GM21723 (cell line): ENCODE measurements around the gene CFAP90.

Source experiments
- ATAC-seq: cut with Tn5 transposase; IDR thresholded peaks from one replicate; pipeline ENCODE4 v1.9.1; 2021; ENCODE audit warnings: mild to moderate bottlenecking, moderate library complexity; ENCODE audit not compliant: unreplicated experiment

CFAP90 gene

GRCh38 chr5:7850395-7851239, at the start of gene CFAP90:
TSS of gene CFAP90 (minus strand) at chr5:7851133. CDS start at chr5:7851021, 112 bp downstream.
- ATAC-seq: no peak

GRCh38 chr5:7897014-7897600, 46.2 kb upstream of the CFAP90 start:
- peak; percentile 48 for ATAC-seq

GRCh38 chr5:7894860-7895259, 43.9 kb upstream of the CFAP90 start:
- ATAC-seq: peak; percentile 98

- ATAC-seq: peak; percentile 27
These were observed 43.5 kb upstream of the CFAP90 start for GRCh38 chr5:7894439-7894838.

- no peak for ATAC-seq
These were observed 38.0 kb upstream of the CFAP90 start for GRCh38 chr5:7888901-7889300.

GRCh38 chr5:7886849-7887475, 36.0 kb upstream of the CFAP90 start:
- peak; percentile 80 for ATAC-seq

- ATAC-seq: no peak
These were observed 33.7 kb upstream of the CFAP90 start for GRCh38 chr5:7884491-7885267.

GRCh38 chr5:7882926-7883325, 32.0 kb upstream of the CFAP90 start:
- ATAC-seq: no peak

GRCh38 chr5:7881816-7882215, 30.9 kb upstream of the CFAP90 start:
- ATAC-seq: no peak

- ATAC-seq: no peak
These were observed 30.2 kb upstream of the CFAP90 start for GRCh38 chr5:7881091-7881490.

GRCh38 chr5:7878381-7878873, 27.5 kb upstream of the CFAP90 start:
- ATAC-seq: peak; percentile 97

GRCh38 chr5:7877851-7878250, 26.9 kb upstream of the CFAP90 start:
- no peak for ATAC-seq

- peak; percentile 47 for ATAC-seq
These were observed 25.9 kb upstream of the CFAP90 start for GRCh38 chr5:7876867-7877266.

- no peak for ATAC-seq
These were observed 24.2 kb upstream of the CFAP90 start for GRCh38 chr5:7875151-7875550.

GRCh38 chr5:7874639-7875038, 23.7 kb upstream of the CFAP90 start:
- ATAC-seq: no peak

GRCh38 chr5:7873216-7873615, 22.3 kb upstream of the CFAP90 start:
- ATAC-seq: no peak

GRCh38 chr5:7872517-7873130, 21.7 kb upstream of the CFAP90 start:
- no peak for ATAC-seq

- peak; percentile 18 for ATAC-seq
These were observed 20.7 kb upstream of the CFAP90 start for GRCh38 chr5:7871653-7872052.

GRCh38 chr5:7869474-7870136, 18.7 kb upstream of the CFAP90 start:
- peak; percentile 37 for ATAC-seq
